Esophagus squamous epithelium (tissue), 4 donors: ENCODE measurements around the gene RBM34.

Source experiments
- POLR2A ChIP-seq, 4 donors: fragments of 450-650 bp; IDR thresholded peaks; one replicate each; pipeline ENCODE4 v1.6.1; 2017; ENCODE audit warnings: antibody characterized with exemption in 4 of 4, mild to moderate bottlenecking in 4 of 4, moderate library complexity in 3 of 4
- TF ChIP-seq, protein P1 (sequence below), 6 experiments: fragments of 450-650 bp in 4 of 6; fragments of 200-600 bp in 2 of 6; sonication (generic) in 2 of 6; IDR thresholded peaks; one replicate each; pipeline ENCODE4 v1.5.1; 2016 to 2019; ENCODE audit warnings: antibody characterized with exemption in 6 of 6, mild to moderate bottlenecking in 4 of 6, moderate library complexity in 4 of 6

DNA sequence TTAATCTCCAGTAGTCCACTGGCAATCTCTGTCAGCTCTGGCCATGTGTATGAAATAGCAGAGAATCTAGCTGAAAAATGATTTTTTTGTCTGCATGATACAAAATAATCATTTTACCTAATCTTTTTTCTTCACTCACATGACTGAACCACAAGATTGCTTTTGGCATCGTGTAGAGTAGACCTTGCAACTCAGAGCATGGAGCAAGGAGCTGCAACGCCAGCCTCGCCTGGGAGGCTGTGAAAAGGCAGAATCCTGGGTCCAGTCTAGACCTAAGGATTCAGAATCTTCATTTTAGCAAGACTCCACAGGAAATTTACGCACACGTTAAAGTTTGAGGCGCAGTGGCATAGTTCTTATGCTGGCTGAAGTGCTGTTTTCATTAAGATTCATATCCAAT lies 72.6 kb downstream of the RBM34 start:
- TF ChIP-seq, protein P1, sequence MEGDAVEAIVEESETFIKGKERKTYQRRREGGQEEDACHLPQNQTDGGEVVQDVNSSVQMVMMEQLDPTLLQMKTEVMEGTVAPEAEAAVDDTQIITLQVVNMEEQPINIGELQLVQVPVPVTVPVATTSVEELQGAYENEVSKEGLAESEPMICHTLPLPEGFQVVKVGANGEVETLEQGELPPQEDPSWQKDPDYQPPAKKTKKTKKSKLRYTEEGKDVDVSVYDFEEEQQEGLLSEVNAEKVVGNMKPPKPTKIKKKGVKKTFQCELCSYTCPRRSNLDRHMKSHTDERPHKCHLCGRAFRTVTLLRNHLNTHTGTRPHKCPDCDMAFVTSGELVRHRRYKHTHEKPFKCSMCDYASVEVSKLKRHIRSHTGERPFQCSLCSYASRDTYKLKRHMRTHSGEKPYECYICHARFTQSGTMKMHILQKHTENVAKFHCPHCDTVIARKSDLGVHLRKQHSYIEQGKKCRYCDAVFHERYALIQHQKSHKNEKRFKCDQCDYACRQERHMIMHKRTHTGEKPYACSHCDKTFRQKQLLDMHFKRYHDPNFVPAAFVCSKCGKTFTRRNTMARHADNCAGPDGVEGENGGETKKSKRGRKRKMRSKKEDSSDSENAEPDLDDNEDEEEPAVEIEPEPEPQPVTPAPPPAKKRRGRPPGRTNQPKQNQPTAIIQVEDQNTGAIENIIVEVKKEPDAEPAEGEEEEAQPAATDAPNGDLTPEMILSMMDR (IDR thresholded peaks at IDR 0.05): no peak
- TF ChIP-seq POLR2A (IDR thresholded peaks at IDR 0.05): no peak
